KMS-11 (cell line): ENCODE measurements around the gene HVCN1.

Experiments
- H2AFZ ChIP-seq: fragments of 200-600 bp; sonication (generic); 2 replicates; pipeline ENCODE4 v1.6.1; 2016; ENCODE audit warnings: antibody characterized with exemption, mixed run types, low read depth
- H3K27ac ChIP-seq: fragments of 200-600 bp; sonication (generic); 2 replicates; pipeline ENCODE4 v1.6.1; 2016; ENCODE audit warnings: mild to moderate bottlenecking, mixed run types
- H3K27me3 ChIP-seq: fragments of 200-600 bp; sonication (generic); 2 replicates; pipeline ENCODE4 v1.6.1; 2017; ENCODE audit warnings: mild to moderate bottlenecking, low read depth, mixed run types, moderate library complexity; ENCODE audit not compliant: insufficient read depth
- H3K36me3 ChIP-seq: fragments of 200-600 bp; sonication (generic); 2 replicates; pipeline ENCODE4 v1.6.1; 2017; ENCODE audit warnings: mild to moderate bottlenecking, mixed run types; ENCODE audit not compliant: insufficient read depth
- H3K4me1 ChIP-seq: fragments of 200-600 bp; sonication (generic); 2 replicates; pipeline ENCODE4 v1.6.1; 2016; ENCODE audit warnings: mild to moderate bottlenecking, low read depth, mixed run types; ENCODE audit not compliant: poor library complexity, severe bottlenecking
- H3K4me2 ChIP-seq: fragments of 200-600 bp; sonication (generic); 2 replicates; pipeline ENCODE4 v1.7.0; 2016; ENCODE audit warnings: mild to moderate bottlenecking, mixed run types
- H3K4me3 ChIP-seq: fragments of 200-600 bp; sonication (generic); IDR thresholded peaks from 2 replicates; pipeline ENCODE4 v1.6.1; 2017; ENCODE audit warnings: low read depth, low read length, mixed read lengths; ENCODE audit not compliant: insufficient read depth
- H3K79me2 ChIP-seq: fragments of 200-600 bp; sonication (generic); 2 replicates; pipeline ENCODE4 v1.6.1; 2016; ENCODE audit warnings: low read depth, mixed run types; ENCODE audit not compliant: insufficient read depth
- H3K9ac ChIP-seq: fragments of 200-600 bp; sonication (generic); 2 replicates; pipeline ENCODE4 v1.6.1; 2016; ENCODE audit warnings: mild to moderate bottlenecking, mixed run types
- H4K20me1 ChIP-seq: fragments of 200-600 bp; sonication (generic); 2 replicates; pipeline ENCODE4 v1.6.1; 2016; ENCODE audit warnings: mild to moderate bottlenecking, mixed run types; ENCODE audit not compliant: insufficient read depth
- CTCF ChIP-seq: fragments of 200-600 bp; sonication (generic); conservative IDR thresholded peaks from 2 replicates; pipeline ENCODE4 v1.6.1; 2017; ENCODE audit warnings: low read depth, mild to moderate bottlenecking, antibody characterized with exemption, low read length, moderate library complexity, mixed read lengths

HVCN1 gene

DNA sequence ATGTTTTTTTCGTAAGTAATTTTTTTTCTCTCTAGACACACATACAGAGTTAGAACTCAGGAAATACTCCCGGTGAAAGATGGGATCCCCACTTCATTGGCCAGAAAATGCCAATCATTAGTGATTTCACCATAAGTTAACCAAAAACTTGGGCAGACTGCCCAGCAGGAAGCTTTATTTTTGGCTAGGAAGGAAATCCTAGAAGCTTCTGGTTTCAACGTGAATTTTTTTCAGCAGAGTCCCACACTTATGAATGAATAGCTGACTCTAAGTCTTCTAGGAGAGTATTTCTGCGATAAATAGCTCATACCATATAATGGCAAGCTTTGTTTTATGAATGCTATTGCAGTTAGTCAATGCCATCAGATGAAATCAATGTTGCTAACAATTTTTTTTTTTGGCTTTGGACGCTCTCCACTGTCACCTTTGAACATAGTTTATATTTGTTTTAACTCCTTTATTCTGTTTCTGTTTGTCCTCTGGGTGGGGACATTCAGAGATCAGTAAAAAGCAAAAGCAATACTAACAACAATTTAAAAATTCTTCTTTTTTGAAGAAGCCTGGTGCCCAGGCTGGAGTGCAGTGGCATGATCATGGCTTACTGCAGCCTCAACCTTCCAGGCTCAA is 44.3 kb upstream of the HVCN1 start:
- H3K4me2 ChIP-seq, result no peak overlapping the region
- H3K9ac ChIP-seq, result no peak overlapping the region
- peaks cover 98% of the 10 kb centered on the region for H3K79me2 ChIP-seq
- H2AFZ ChIP-seq, result no peak overlapping the region
- H3K27ac ChIP-seq, result no peak overlapping the region
- no peak for TF ChIP-seq CTCF
- no peaks in the 10 kb centered on the region for H3K36me3 ChIP-seq
- peaks cover 58% of the 10 kb centered on the region for H4K20me1 ChIP-seq
- no peaks in the 10 kb centered on the region for H3K27me3 ChIP-seq
- peaks cover 84% of the 10 kb centered on the region for H3K4me1 ChIP-seq
- no peak overlapping the region for H3K4me3 ChIP-seq

DNA sequence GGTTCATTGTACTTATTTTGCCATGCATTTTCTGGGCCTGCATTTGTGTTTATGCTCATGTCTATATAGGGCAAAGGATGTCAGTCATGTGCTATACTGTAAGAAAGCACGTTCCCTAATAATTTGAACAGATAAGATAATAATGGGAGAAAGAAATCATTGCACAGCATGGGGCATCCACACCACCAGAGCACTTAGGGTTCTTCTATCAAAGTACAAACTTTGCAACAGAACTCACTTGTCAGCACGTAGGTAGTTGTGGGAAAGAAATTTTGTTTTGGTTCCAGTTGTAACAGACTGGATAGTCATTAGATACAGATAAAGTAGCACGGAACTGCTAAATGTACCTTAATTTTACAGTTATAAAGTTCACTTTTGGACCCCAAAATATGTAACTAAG is 43.7 kb upstream of the HVCN1 start:
- Histone ChIP-seq H3K4me3 (no peak overlapping the region), H3K4me1 (peaks cover 83% of the 10 kb centered on the region), H2AFZ (no peak overlapping the region), H3K27ac (no peak overlapping the region), H4K20me1 (peaks cover 52% of the 10 kb centered on the region), H3K36me3 (no peaks in the 10 kb centered on the region), H3K4me2 (no peak overlapping the region), H3K9ac (no peak overlapping the region), H3K27me3 (no peaks in the 10 kb centered on the region), H3K79me2 (peaks cover 92% of the 10 kb centered on the region)
- no peak for TF ChIP-seq CTCF

DNA sequence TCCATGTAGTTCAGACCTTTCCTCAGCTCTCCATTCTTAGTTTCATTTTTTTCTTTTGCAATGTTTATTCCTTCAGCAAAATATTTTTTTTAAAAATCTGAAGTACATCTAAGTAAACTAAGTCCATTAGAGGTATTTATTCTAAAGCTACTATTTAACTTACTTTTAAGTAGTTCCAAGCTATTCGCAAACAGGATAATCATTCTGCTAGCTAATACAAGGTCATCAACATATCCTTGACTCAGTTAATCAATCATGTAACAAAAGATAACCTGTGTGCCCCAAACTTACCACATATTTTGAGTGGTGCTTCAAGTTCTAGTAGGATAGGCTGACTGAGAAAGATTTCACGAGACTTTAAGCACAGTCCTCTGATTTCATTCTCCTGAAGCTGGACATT is 42.6 kb upstream of the HVCN1 start:
- Histone ChIP-seq H3K9ac (no peak overlapping the region), H3K36me3 (no peaks in the 10 kb centered on the region), H3K4me2 (no peak overlapping the region; the same call in 1 of the 2 replicates), H3K79me2 (peaks cover 91% of the 10 kb centered on the region), H2AFZ (no peak overlapping the region), H3K4me3 (no peak overlapping the region), H3K27me3 (no peaks in the 10 kb centered on the region), H4K20me1 (peaks cover 59% of the 10 kb centered on the region), H3K27ac (no peak overlapping the region), H3K4me1 (peaks cover 92% of the 10 kb centered on the region)
- no peak for TF ChIP-seq CTCF

DNA sequence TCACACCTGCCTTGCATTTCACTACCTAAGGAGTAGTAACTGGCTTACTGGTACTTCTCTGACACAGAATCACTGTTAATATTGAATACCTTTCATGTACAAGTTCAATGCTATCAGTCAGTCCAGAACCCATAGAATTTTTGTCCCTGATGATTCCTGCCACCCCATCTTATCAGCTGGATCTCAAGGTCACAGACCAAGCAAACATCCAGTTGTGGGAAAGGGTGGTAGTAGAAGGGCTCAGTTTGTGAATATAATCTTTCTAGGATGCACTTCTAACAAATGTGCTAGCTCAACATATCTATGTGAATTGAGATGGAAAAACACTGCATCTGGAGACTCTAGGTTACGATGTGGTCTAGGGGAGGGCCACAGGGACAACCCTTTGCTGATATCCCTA is 39.7 kb upstream of the HVCN1 start:
- Histone ChIP-seq H4K20me1 (peaks cover 48% of the 10 kb centered on the region), H3K9ac (no peak overlapping the region), H3K27me3 (no peaks in the 10 kb centered on the region), H3K4me3 (no peak overlapping the region), H3K79me2 (peaks cover 84% of the 10 kb centered on the region), H3K36me3 (no peaks in the 10 kb centered on the region), H3K4me2 (peak overlapping the region; percentile 47; the same call in 1 of the 2 replicates), H2AFZ (no peak overlapping the region), H3K27ac (peak overlapping the region; percentile 33; the same call in 1 of the 2 replicates), H3K4me1 (peaks cover 77% of the 10 kb centered on the region)
- no peak for TF ChIP-seq CTCF
